HG02798 (cell line): ENCODE data around the gene ENO1.

Experiments
- ATAC-seq: cut with Tn5 transposase; IDR thresholded peaks from one replicate; pipeline ENCODE4 v1.9.1; 2021; ENCODE audit warnings: mild to moderate bottlenecking; ENCODE audit not compliant: unreplicated experiment, poor library complexity

Gene ENO1

GRCh38 chr1:8871965-8872399 is 6.5 kb downstream of the ENO1 start:
- no peak for ATAC-seq

- ATAC-seq: no peak
Observed at GRCh38 chr1:8871539-8871935, 6.9 kb downstream of the ENO1 start.

- no peak for ATAC-seq
Observed at GRCh38 chr1:8870616-8871538, 7.6 kb downstream of the ENO1 start.

- no peak for ATAC-seq
Observed at GRCh38 chr1:8870103-8870502, 8.4 kb downstream of the ENO1 start.

GRCh38 chr1:8867878-8868567 is 10.5 kb downstream of the ENO1 start:
- ATAC-seq: no peak

- ATAC-seq: no peak
Observed at GRCh38 chr1:8866792-8867415, 11.6 kb downstream of the ENO1 start.

GRCh38 chr1:8866173-8866791 is 12.2 kb downstream of the ENO1 start:
- ATAC-seq: no peak

- ATAC-seq: no peak
Observed at GRCh38 chr1:8864713-8865344, 13.7 kb downstream of the ENO1 start.

GRCh38 chr1:8863794-8864233 is 14.7 kb downstream of the ENO1 start:
- ATAC-seq: no peak

GRCh38 chr1:8863138-8863537 is 15.3 kb downstream of the ENO1 start:
- ATAC-seq: no peak

GRCh38 chr1:8862528-8862927 is 16.0 kb downstream of the ENO1 start:
- ATAC-seq: no peak

GRCh38 chr1:8860738-8861516 is 17.6 kb downstream of the ENO1 start:
- no peak for ATAC-seq

GRCh38 chr1:8858888-8859706 is 19.4 kb downstream of the ENO1 start:
- ATAC-seq: no peak

- ATAC-seq: no peak
Observed at GRCh38 chr1:8858112-8858668, 20.3 kb downstream of the ENO1 start.

- ATAC-seq: no peak
Observed at GRCh38 chr1:8856689-8857412, 21.6 kb downstream of the ENO1 start.

- no peak for ATAC-seq
Observed at GRCh38 chr1:8854240-8854639, 24.2 kb downstream of the ENO1 start.

GRCh38 chr1:8851060-8851459 is 27.4 kb downstream of the ENO1 start:
- ATAC-seq: no peak
